Measurements from ENCODE around the gene ANAPC13. TPM values are rescaled to one million over a fixed set of nuclear protein-coding genes. Genes with fewer than 3 reads are reported as not detected.

The ANAPC13 gene
- total and polyA plus RNA-seq, 5 donors = 75.6 to 95.8 (median 86.0) TPM

- Histone ChIP-seq H3K27ac (ENCODE audit: low read length) (no peak overlapping the region), H3K4me1 (ENCODE audit: control insufficient read depth, insufficient read depth, low read length) (peaks cover 2% of the 10 kb centered on the region), H3K27me3 (ENCODE audit: control insufficient read depth, insufficient read depth) (no peaks in the 10 kb centered on the region), H3K9me3 (ENCODE audit: control insufficient read depth, low read length) (no peaks in the 10 kb centered on the region), H3K4me3 (ENCODE audit: low read length) (no peak overlapping the region)
- DNase-seq (no peak), ATAC-seq (peak in 1 of 2 donors; percentile 79)
- 74% methylated on average over 8 of the region's 8 CpGs for WGBS
- intact Hi-C loops (cut with DNase I) = loop anchor here in 3 of 4 donors (2.0 to 10.0 kb wide), 5 partner anchors 87 to 257 kb away; no protein-coding TSS in a partner anchor
Observed at GRCh38 chr3:134471521-134472193, 14.1 kb downstream of the ANAPC13 start.

GRCh38 chr3:134468519-134468918 is 17.3 kb downstream of the ANAPC13 start:
- Histone ChIP-seq H3K27ac (ENCODE audit: low read length) (no peak overlapping the region), H3K4me3 (ENCODE audit: low read length) (no peak overlapping the region), H3K9me3 (ENCODE audit: control insufficient read depth, low read length) (no peaks in the 10 kb centered on the region), H3K4me1 (ENCODE audit: control insufficient read depth, insufficient read depth, low read length) (peaks cover 2% of the 10 kb centered on the region), H3K27me3 (ENCODE audit: control insufficient read depth, insufficient read depth) (no peaks in the 10 kb centered on the region)
- WGBS = 74% methylated on average over 4 of the region's 4 CpGs
- ATAC-seq = no peak
- intact Hi-C loops (cut with DNase I) = no loop called here
- no peak for DNase-seq

DNA sequence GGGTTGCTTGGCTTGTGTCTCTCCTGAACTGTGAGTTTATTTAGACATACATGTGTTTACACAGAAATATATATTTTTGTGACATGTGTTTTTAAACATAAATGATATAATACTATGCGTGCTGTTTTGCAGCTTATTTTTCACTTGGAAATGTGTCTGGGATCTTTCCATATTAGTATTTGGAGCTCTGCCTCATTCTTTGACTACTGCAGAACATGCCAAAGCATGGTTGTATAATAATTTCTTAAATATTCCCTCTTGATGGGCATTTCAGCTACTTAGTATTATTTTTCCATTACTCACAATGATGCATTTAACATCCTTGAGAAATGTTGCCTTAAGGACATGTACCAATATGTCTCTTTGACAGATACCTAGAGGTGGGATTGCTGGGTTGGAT is 19.5 kb downstream of the ANAPC13 start:
- DNase-seq = no peak
- no peak for ATAC-seq
- no peaks in the 10 kb centered on the region for H3K27me3 ChIP-seq (ENCODE audit: control insufficient read depth, insufficient read depth)
- no peak overlapping the region for H3K27ac ChIP-seq (ENCODE audit: low read length)
- intact Hi-C loops (cut with DNase I) = no loop called here
- H3K4me1 ChIP-seq (ENCODE audit: control insufficient read depth, insufficient read depth, low read length) = peaks cover 2% of the 10 kb centered on the region
- H3K9me3 ChIP-seq (ENCODE audit: control insufficient read depth, low read length) = no peaks in the 10 kb centered on the region
- WGBS = 68% methylated on average over 1 of the region's 1 CpG
- H3K4me3 ChIP-seq (ENCODE audit: low read length) = no peak overlapping the region

- Histone ChIP-seq H3K27me3 (ENCODE audit: control insufficient read depth, insufficient read depth) (no peaks in the 10 kb centered on the region), H3K27ac (ENCODE audit: low read length) (peak overlapping the region; percentile 40), H3K4me3 (ENCODE audit: low read length) (no peak overlapping the region), H3K9me3 (ENCODE audit: control insufficient read depth, low read length) (no peaks in the 10 kb centered on the region), H3K4me1 (ENCODE audit: control insufficient read depth, insufficient read depth, low read length) (peaks cover 6% of the 10 kb centered on the region)
- intact Hi-C loops (cut with DNase I) = loop anchor here in 1 of 4 donors (5.0 kb wide), 1 partner anchor 93 kb away; the partner anchor contains the start of gene AMOTL2
- WGBS = 65% methylated on average over 8 of the region's 8 CpGs
- peak in 1 of 2 donors; percentile 4 for ATAC-seq
- DNase-seq = no peak
Observed at GRCh38 chr3:134464689-134465365, 21.0 kb downstream of the ANAPC13 start.

GRCh38 chr3:134464064-134464688 is 21.6 kb downstream of the ANAPC13 start:
- peak; percentile 77 to 92 (median 91) for DNase-seq
- H3K4me3 ChIP-seq (ENCODE audit: low read length) = no peak overlapping the region
- H3K27ac ChIP-seq (ENCODE audit: low read length) = peak overlapping the region; percentile 40
- H3K9me3 ChIP-seq (ENCODE audit: control insufficient read depth, low read length) = no peaks in the 10 kb centered on the region
- intact Hi-C loops (cut with DNase I) = loop anchor here in 1 of 4 donors (5.0 kb wide), 1 partner anchor 92 kb away; the partner anchor contains the start of gene AMOTL2
- peaks cover 6% of the 10 kb centered on the region for H3K4me1 ChIP-seq (ENCODE audit: control insufficient read depth, insufficient read depth, low read length)
- no peaks in the 10 kb centered on the region for H3K27me3 ChIP-seq (ENCODE audit: control insufficient read depth, insufficient read depth)
- 43% methylated on average over 13 of the region's 13 CpGs for WGBS
- ATAC-seq = peak; percentile 71 to 80

- Histone ChIP-seq H3K4me3 (ENCODE audit: low read length) (no peak overlapping the region), H3K9me3 (ENCODE audit: control insufficient read depth, low read length) (no peaks in the 10 kb centered on the region), H3K27ac (ENCODE audit: low read length) (peak overlapping the region; percentile 44), H3K27me3 (ENCODE audit: control insufficient read depth, insufficient read depth) (no peaks in the 10 kb centered on the region), H3K4me1 (ENCODE audit: control insufficient read depth, insufficient read depth, low read length) (peaks cover 6% of the 10 kb centered on the region)
- 64% methylated on average over 4 of the region's 4 CpGs for WGBS
- intact Hi-C loops (cut with DNase I) = loop anchor here in 1 of 4 donors (5.0 kb wide), 1 partner anchor 91 kb away; the partner anchor contains the start of gene AMOTL2
- DNase-seq (peak in 1 of 3 donors; percentile 49), ATAC-seq (peak in 1 of 2 donors; percentile 3)
Observed at GRCh38 chr3:134463676-134464063, 22.1 kb downstream of the ANAPC13 start.

- ATAC-seq = peak; percentile 20 to 34
- WGBS = 33% methylated on average over 5 of the region's 5 CpGs
- peak overlapping the region; percentile 94 for H3K27ac ChIP-seq (ENCODE audit: low read length)
- no peaks in the 10 kb centered on the region for H3K9me3 ChIP-seq (ENCODE audit: control insufficient read depth, low read length)
- DNase-seq = no peak
- no peak overlapping the region for H3K4me3 ChIP-seq (ENCODE audit: low read length)
- H3K27me3 ChIP-seq (ENCODE audit: control insufficient read depth, insufficient read depth) = no peaks in the 10 kb centered on the region
- intact Hi-C loops (cut with DNase I) = loop anchor here in 1 of 4 donors (5.0 kb wide), 1 partner anchor 90 kb away; the partner anchor contains the start of gene AMOTL2
- peaks cover 6% of the 10 kb centered on the region for H3K4me1 ChIP-seq (ENCODE audit: control insufficient read depth, insufficient read depth, low read length)
Observed at GRCh38 chr3:134462331-134462941, 23.3 kb downstream of the ANAPC13 start.

DNA sequence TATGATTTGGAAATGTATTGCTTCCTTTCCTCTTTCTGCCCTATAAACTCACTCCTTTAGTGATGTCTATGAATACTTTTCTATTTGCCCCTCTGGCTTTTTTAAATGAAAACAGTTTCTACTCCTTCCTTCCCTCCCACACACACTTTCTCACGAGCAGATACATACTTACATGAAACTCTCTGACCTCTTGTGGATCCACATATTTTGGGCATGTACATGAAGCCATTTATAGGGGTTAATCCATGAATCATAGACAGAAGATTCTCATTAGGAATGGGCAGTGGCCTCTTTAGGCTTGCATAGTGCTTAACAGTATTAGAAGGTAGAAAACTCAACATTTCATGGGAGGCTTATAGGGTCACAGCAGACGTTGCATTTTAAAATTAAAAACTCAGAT is 24.8 kb downstream of the ANAPC13 start:
- intact Hi-C loops (cut with DNase I) = loop anchor here in 1 of 4 donors (5.0 kb wide), 1 partner anchor 89 kb away; the partner anchor contains the start of gene AMOTL2
- H3K27me3 ChIP-seq (ENCODE audit: control insufficient read depth, insufficient read depth) = no peaks in the 10 kb centered on the region
- no peak for ATAC-seq
- H3K4me1 ChIP-seq (ENCODE audit: control insufficient read depth, insufficient read depth, low read length) = peaks cover 6% of the 10 kb centered on the region
- no peak overlapping the region for H3K4me3 ChIP-seq (ENCODE audit: low read length)
- 47% methylated on average over 2 of the region's 2 CpGs for WGBS
- no peak for DNase-seq
- H3K27ac ChIP-seq (ENCODE audit: low read length) = no peak overlapping the region
- no peaks in the 10 kb centered on the region for H3K9me3 ChIP-seq (ENCODE audit: control insufficient read depth, low read length)

- WGBS = 61% methylated on average over 4 of the region's 4 CpGs
- intact Hi-C loops (cut with DNase I) = no loop called here
- DNase-seq (peak in 2 of 3 donors; percentile 75 to 80), ATAC-seq (peak; percentile 48 to 52)
- H3K4me3 ChIP-seq (ENCODE audit: low read length) = no peak overlapping the region
- H3K27me3 ChIP-seq (ENCODE audit: control insufficient read depth, insufficient read depth) = no peaks in the 10 kb centered on the region
- H3K4me1 ChIP-seq (ENCODE audit: control insufficient read depth, insufficient read depth, low read length) = peaks cover 4% of the 10 kb centered on the region
- peak overlapping the region; percentile 42 for H3K27ac ChIP-seq (ENCODE audit: low read length)
- no peaks in the 10 kb centered on the region for H3K9me3 ChIP-seq (ENCODE audit: control insufficient read depth, low read length)
Observed at GRCh38 chr3:134459562-134459961, 26.2 kb downstream of the ANAPC13 start.

DNA sequence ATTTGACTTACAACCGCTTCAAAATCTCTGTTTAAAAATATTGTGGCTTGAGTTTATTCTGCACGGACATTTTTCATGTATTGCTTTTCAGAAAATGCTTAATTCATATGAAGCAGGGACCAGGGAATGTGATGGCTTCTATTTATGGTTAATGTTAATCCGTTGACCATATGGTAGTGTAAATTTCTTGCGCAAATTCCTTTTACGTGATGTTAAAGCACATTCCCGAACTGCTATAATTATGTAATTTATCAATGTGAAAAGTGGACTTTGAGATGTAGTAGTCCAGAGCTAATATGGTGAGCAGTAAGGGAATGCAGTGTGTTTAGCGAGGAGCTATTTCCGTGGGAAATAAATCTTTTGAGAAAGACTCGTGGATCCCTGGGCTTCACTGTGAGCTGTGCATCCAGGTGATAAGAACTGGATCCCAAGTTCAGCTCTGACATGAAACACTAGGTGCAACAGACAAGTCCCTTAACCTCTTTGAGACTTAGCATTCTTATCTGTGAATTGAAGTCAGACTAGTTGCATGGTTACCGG is 27.3 kb downstream of the ANAPC13 start:
- no peak for DNase-seq
- intact Hi-C loops (cut with DNase I) = no loop called here
- 90% methylated on average over 10 of the region's 10 CpGs for WGBS
- Histone ChIP-seq H3K4me3 (ENCODE audit: low read length) (no peak overlapping the region), H3K9me3 (ENCODE audit: control insufficient read depth, low read length) (no peaks in the 10 kb centered on the region), H3K27ac (ENCODE audit: low read length) (no peak overlapping the region), H3K4me1 (ENCODE audit: control insufficient read depth, insufficient read depth, low read length) (peaks cover 4% of the 10 kb centered on the region), H3K27me3 (ENCODE audit: control insufficient read depth, insufficient read depth) (no peaks in the 10 kb centered on the region)
- no peak for ATAC-seq

Data from right cardiac atrium (tissue), 5 donors.